ENCODE measurements around the gene PHF8.

DNA sequence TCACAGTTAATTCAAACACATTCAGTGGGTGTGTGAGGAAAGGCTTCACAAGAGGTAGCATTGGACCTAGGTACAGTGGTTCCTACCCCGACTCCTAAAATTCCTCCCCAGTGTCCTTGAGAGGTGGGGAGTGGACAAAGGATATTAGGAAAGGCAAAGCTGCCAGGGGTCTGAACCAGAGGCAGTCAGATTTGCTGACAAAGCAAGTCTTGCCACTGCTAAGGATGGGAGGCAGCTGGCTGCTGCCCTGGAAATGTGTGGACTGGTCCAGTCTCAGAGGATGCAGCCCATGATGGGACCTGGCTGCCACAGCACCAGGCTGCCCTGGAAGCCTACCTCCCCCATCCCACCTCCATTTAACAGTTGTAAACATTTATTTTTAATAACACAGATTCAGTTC is 4.1 kb upstream of the PHF8 start:
- TF ChIP-seq POLR2AphosphoS5 (IDR thresholded peaks at IDR 0.05) = no peak
- TF ChIP-seq, protein P1, sequence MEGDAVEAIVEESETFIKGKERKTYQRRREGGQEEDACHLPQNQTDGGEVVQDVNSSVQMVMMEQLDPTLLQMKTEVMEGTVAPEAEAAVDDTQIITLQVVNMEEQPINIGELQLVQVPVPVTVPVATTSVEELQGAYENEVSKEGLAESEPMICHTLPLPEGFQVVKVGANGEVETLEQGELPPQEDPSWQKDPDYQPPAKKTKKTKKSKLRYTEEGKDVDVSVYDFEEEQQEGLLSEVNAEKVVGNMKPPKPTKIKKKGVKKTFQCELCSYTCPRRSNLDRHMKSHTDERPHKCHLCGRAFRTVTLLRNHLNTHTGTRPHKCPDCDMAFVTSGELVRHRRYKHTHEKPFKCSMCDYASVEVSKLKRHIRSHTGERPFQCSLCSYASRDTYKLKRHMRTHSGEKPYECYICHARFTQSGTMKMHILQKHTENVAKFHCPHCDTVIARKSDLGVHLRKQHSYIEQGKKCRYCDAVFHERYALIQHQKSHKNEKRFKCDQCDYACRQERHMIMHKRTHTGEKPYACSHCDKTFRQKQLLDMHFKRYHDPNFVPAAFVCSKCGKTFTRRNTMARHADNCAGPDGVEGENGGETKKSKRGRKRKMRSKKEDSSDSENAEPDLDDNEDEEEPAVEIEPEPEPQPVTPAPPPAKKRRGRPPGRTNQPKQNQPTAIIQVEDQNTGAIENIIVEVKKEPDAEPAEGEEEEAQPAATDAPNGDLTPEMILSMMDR (IDR thresholded peaks at IDR 0.05 in 8 of 11, conservative IDR thresholded peaks at IDR 0.05 in 3 of 11) = no peak
